Keratinocyte (primary cell): ENCODE measurements around the gene TPGS1. TPM values are rescaled to one million over a fixed set of nuclear protein-coding genes. Genes with fewer than 3 reads are reported as not detected.

ENCODE experiments used
- DNase-seq: peaks from one replicate; pipeline ENCODE4 v3.0.0-alpha.2; 2011; ENCODE audit warnings: low read depth, missing footprints, low spot score
- FAIRE-seq: peaks from 2 replicates; lab custom pipeline; 2011; peaks lifted over from hg19 to GRCh38; lab: Jason Lieb, UNC
- H2AFZ ChIP-seq: 2 replicates; pipeline ENCODE4 v1.6.0; 2012; ENCODE audit warnings: low read length, control low read depth, inconsistent platforms; ENCODE audit not compliant: control insufficient read depth
- H3K27ac ChIP-seq: 2 replicates; pipeline ENCODE4 v1.5.1; 2011; ENCODE audit warnings: low read length; ENCODE audit not compliant: control insufficient read depth, insufficient read depth
- H3K27me3 ChIP-seq: 3 replicates; pipeline ENCODE4 v1.6.0; 2011; ENCODE audit warnings: low read length; ENCODE audit not compliant: control insufficient read depth, insufficient read depth; ENCODE audit errors: extremely low read depth
- H3K36me3 ChIP-seq, 2 experiments: 2 replicates in 1 of 2; 3 replicates in 1 of 2; pipeline ENCODE4 v1.5.1; 2011; ENCODE audit warnings: low read length in 2 of 2, mild to moderate bottlenecking in 1 of 2; ENCODE audit not compliant: control insufficient read depth in 2 of 2, insufficient read depth in 2 of 2; ENCODE audit errors: extremely low read depth in 1 of 2
- H3K4me1 ChIP-seq: 3 replicates; pipeline ENCODE4 v1.5.1; 2011; ENCODE audit warnings: low read length; ENCODE audit not compliant: control insufficient read depth, insufficient read depth; ENCODE audit errors: extremely low read depth
- H3K4me2 ChIP-seq: 3 replicates; pipeline ENCODE4 v1.6.0; 2011; ENCODE audit warnings: low read depth, low read length; ENCODE audit not compliant: control insufficient read depth, insufficient read depth; ENCODE audit errors: extremely low read depth
- H3K4me3 ChIP-seq, 3 experiments: fragments of 200-600 bp in 1 of 3; sonication (generic) in 1 of 3; 2 replicates in 2 of 3; 3 replicates in 1 of 3; pipeline ENCODE4 v1.5.1; 2011 to 2016; ENCODE audit warnings: low read length in 3 of 3, mild to moderate bottlenecking in 3 of 3, control low read depth in 2 of 3, inconsistent platforms in 1 of 3, low read depth in 1 of 3, mixed read lengths in 1 of 3, mixed run types in 1 of 3, moderate library complexity in 1 of 3; ENCODE audit not compliant: control insufficient read depth in 2 of 3, insufficient read depth in 2 of 3; ENCODE audit errors: extremely low read depth in 1 of 3
- H3K79me2 ChIP-seq: 2 replicates; pipeline ENCODE4 v1.6.0; 2012; ENCODE audit warnings: low read length; ENCODE audit not compliant: control insufficient read depth, insufficient read depth
- H3K9ac ChIP-seq: 3 replicates; pipeline ENCODE4 v1.6.0; 2011; ENCODE audit warnings: low read length; ENCODE audit not compliant: control insufficient read depth, insufficient read depth; ENCODE audit errors: extremely low read depth
- H3K9me1 ChIP-seq: 3 replicates; pipeline ENCODE4 v1.6.0; 2011; ENCODE audit warnings: low read length; ENCODE audit not compliant: control insufficient read depth, insufficient read depth; ENCODE audit errors: extremely low read depth
- H3K9me3 ChIP-seq: 2 replicates; pipeline ENCODE4 v1.5.1; 2012; ENCODE audit warnings: low read depth, low read length; ENCODE audit not compliant: control insufficient read depth
- H4K20me1 ChIP-seq: 3 replicates; pipeline ENCODE4 v1.6.0; 2011; ENCODE audit warnings: low read length; ENCODE audit not compliant: control insufficient read depth, insufficient read depth; ENCODE audit errors: extremely low read depth
- CTCF ChIP-seq, 3 experiments: IDR thresholded peaks in 1 of 3; conservative IDR thresholded peaks in 1 of 3; optimal IDR thresholded peaks in 1 of 3; 2 replicates in 2 of 3; 3 replicates in 1 of 3; pipeline versions ENCODE3 to v1.5.1; 2011; ENCODE audit warnings: low read length in 3 of 3, mild to moderate bottlenecking in 3 of 3, moderate library complexity in 2 of 3, control low read depth in 1 of 3, inconsistent platforms in 1 of 3; ENCODE audit not compliant: insufficient read depth in 2 of 3; ENCODE audit errors: extremely low read depth in 1 of 3
- EZH2 ChIP-seq: IDR thresholded peaks from one replicate; pipeline ENCODE4 v1.6.1; 2012; ENCODE audit warnings: inconsistent platforms, mild to moderate bottlenecking, low read length, moderate library complexity
- dilution Hi-C: fragments of 300-500 bp; cut with MboI; formaldehyde crosslinking; loops from one replicate; pipeline ENCODE4 v1.7.0; 2020; ENCODE audit warnings: low sequenced_read_pairs; ENCODE audit not compliant: extremely low pct_ligation_motif_present
- polyA plus RNA-seq, 5 experiments: library from polyadenylated mRNA; depleted of rRNA in 3 of 5; stranded (reverse) in 3 of 5; stranded (forward) in 1 of 5; unstranded in 1 of 5; fragments of >200 nt; gene quantifications; 1 replicate in 1 of 5; 2 replicates in 3 of 5; 3 replicates in 1 of 5; pipeline versions ENCODE4 v1.2.1 to v1.2.3, GENCODE V29; 2011 to 2012; ENCODE audit warnings: missing spikeins in 2 of 5, low read depth in 1 of 5, low replicate concordance in 1 of 5

TPGS1 gene
- polyA plus RNA-seq, 1 donor (not counting 4 experiments of a cell fraction or from before 2014, with no cell fraction given): 1.4 TPM

DNA sequence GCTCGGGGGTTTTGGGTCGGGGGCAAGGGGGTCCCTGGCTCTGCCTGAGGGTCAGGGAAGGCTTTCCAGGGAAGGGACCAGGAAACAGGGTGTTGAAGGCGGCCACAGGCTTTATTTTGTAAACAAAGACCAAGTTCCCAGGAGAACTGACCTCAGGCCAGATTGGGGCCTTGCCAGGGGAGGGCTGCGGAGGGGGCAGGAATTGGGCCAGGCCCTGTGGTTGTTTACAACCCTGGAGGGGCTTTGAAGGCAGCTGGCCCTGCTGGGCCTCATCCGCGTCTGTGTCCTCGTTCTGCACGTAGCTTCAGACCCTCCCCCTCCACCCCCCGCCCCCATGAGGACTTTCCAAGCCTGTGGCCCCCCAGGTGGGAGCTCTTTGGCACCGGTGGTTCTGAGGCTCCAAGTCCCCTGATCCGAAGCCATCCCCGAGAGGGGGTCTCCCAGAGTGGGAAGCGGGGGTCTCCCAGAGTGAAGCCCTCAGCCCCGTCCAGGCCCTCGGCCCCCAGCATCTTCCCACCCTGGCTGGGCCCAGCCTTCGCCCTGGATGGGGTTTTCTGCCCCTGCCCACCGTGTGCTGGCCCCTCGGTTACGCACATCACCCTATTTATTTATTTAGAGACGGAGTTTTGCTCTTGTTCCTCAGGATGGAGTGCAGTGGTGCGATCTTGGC lies 51.6 kb downstream of the TPGS1 start:
- H3K27me3 ChIP-seq: peaks cover 3% of the 10 kb centered on the region
- H3K9me1 ChIP-seq: no peaks in the 10 kb centered on the region
- no peak overlapping the region for H2AFZ ChIP-seq
- no peaks in the 10 kb centered on the region for H4K20me1 ChIP-seq
- DNase-seq (no peak), FAIRE-seq (no peak)
- H3K36me3 ChIP-seq: no peaks in the 10 kb centered on the region
- H3K79me2 ChIP-seq: no peaks in the 10 kb centered on the region
- no peak for TF ChIP-seq CTCF (optimal IDR thresholded peaks at IDR 0.05 in 1 of 3, IDR thresholded peaks at IDR 0.05 in 1 of 3, conservative IDR thresholded peaks at IDR 0.05 in 1 of 3; ENCODE audit: extremely low read depth in 1 of 3, insufficient read depth in 2 of 3, low read length in 3 of 3)
- no peak for TF ChIP-seq EZH2
- H3K27ac ChIP-seq: no peak overlapping the region
- H3K4me1 ChIP-seq: no peaks in the 10 kb centered on the region
- H3K4me3 ChIP-seq: no peak overlapping the region
- no peak overlapping the region for H3K9ac ChIP-seq
- H3K4me2 ChIP-seq: no peak overlapping the region
- no peaks in the 10 kb centered on the region for H3K9me3 ChIP-seq
- dilution Hi-C loops: no loop called here

- Histone ChIP-seq H3K9me3 (no peaks in the 10 kb centered on the region), H3K36me3 (no peaks in the 10 kb centered on the region), H4K20me1 (no peaks in the 10 kb centered on the region), H2AFZ (no peak overlapping the region), H3K4me2 (no peak overlapping the region), H3K9me1 (no peaks in the 10 kb centered on the region), H3K4me3 (no peak overlapping the region), H3K4me1 (no peaks in the 10 kb centered on the region), H3K27me3 (no peaks in the 10 kb centered on the region), H3K9ac (no peak overlapping the region), H3K27ac (no peak overlapping the region), H3K79me2 (no peaks in the 10 kb centered on the region)
- FAIRE-seq (no peak), DNase-seq (no peak)
- TF ChIP-seq EZH2: no peak
- no peak for TF ChIP-seq CTCF (optimal IDR thresholded peaks at IDR 0.05 in 1 of 3, IDR thresholded peaks at IDR 0.05 in 1 of 3, conservative IDR thresholded peaks at IDR 0.05 in 1 of 3; ENCODE audit: extremely low read depth in 1 of 3, insufficient read depth in 2 of 3, low read length in 3 of 3)
- dilution Hi-C loops: no loop called here
Observed at GRCh38 chr19:560121-560520, 52.8 kb downstream of the TPGS1 start.
